M059J (cell line): ENCODE data around the gene RNF40. TPM values are rescaled to one million over a fixed set of nuclear protein-coding genes. Genes with fewer than 3 reads are reported as not detected.
"Not testable (repeated sequence)": the region's sequence is repeated elsewhere in the genome, so short reads cannot be mapped to it uniquely, and the experiment has no call there.

Source experiments
- DNase-seq: peaks from one replicate; pipeline ENCODE4 v3.0.0-alpha.2; 2012; ENCODE audit warnings: low read depth
- total RNA-seq: library from RNA; depleted of rRNA; stranded (reverse); fragments of >200 nt; shearing (Covaris generic); gene quantifications from 2 replicates; pipeline ENCODE4 v1.2.3, GENCODE V29; 2014; rRNA removed

RNF40 gene
- total RNA-seq, 1 experiment from 2014 or later = 104 TPM

DNA sequence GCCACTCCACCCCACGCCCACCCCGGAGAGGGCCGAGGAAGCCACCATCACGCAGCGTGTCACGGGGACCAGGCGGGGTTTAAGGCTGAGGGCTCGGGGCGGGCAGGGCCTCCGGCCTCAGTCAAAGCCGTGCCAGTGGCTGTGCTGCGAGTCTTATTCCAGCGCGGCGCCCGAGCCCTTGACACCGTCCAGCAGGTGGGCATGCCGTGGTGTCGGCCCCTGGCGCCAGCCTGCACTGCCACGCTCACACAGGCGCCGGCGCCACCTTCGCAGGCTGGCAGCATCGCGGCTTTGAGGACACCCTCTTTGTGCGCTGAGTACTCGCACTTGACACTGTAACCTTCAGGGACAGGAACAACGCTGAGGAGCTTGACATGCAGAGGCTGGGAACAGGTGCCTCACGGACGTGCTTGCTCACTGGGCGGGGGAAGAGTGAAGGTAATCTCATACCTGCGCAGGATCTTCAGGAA, 58.9 kb downstream of the RNF40 start:
- no peak for DNase-seq

GRCh38 chr16:30821441-30821840, 59.3 kb downstream of the RNF40 start:
- not testable (repeated sequence) for DNase-seq

GRCh38 chr16:30821891-30822290, 59.8 kb downstream of the RNF40 start:
- no peak for DNase-seq

Other genes with a start within 250 kb of the RNF40 start
- gene ZNF768, start 235.8 kb upstream of the RNF40 start, total RNA-seq = 30.8 and 49.9 TPM in 2 replicates
- gene ZNF747, start 227.5 kb upstream of the RNF40 start, total RNA-seq = 3.1 and 7.5 TPM in 2 replicates
- gene ZNF764, start 203.9 kb upstream of the RNF40 start, total RNA-seq = 3.8 and 9.4 TPM in 2 replicates
- 7.6 and 10.5 TPM in 2 replicates for gene ZNF688, start 190.6 kb upstream of the RNF40 start, total RNA-seq
- gene ZNF785, start 176.6 kb upstream of the RNF40 start, total RNA-seq = 4.0 and 6.3 TPM in 2 replicates
- gene ZNF689, start 151.9 kb upstream of the RNF40 start, total RNA-seq = 9.9 and 12.7 TPM in 2 replicates
- gene PRR14, start 111.4 kb upstream of the RNF40 start, total RNA-seq = 6.1 and 14.1 TPM in 2 replicates
- gene FBRS, start 103.9 kb upstream of the RNF40 start, total RNA-seq = 7.5 and 14.2 TPM in 2 replicates
- 6.9 and 11.7 TPM in 2 replicates for gene SRCAP, start 63.2 kb upstream of the RNF40 start, total RNA-seq
- gene PHKG2, start 13.9 kb upstream of the RNF40 start, total RNA-seq = 39.6 and 57.4 TPM in 2 replicates
- 4.8 and 5.2 TPM in 2 replicates for gene CFAP119, start 260 bp upstream of the RNF40 start, total RNA-seq
- gene ZNF629, start 24.9 kb downstream of the RNF40 start, total RNA-seq = 10.9 and 23.0 TPM in 2 replicates
- 33.6 and 34.7 TPM in 2 replicates for gene BCL7C, start 131.8 kb downstream of the RNF40 start, total RNA-seq
- gene CTF1, start 134.3 kb downstream of the RNF40 start, total RNA-seq = 0.42 TPM in 1 of 2 replicates, not detected in the other
- gene FBXL19, start 161.2 kb downstream of the RNF40 start, total RNA-seq = 10.5 and 16.8 TPM in 2 replicates
- gene ORAI3, start 186.7 kb downstream of the RNF40 start, total RNA-seq = 46.0 and 58.5 TPM in 2 replicates
- gene SETD1A, start 195.4 kb downstream of the RNF40 start, total RNA-seq = 1.4 and 3.9 TPM in 2 replicates
- 7.0 and 8.2 TPM in 2 replicates for gene HSD3B7, start 222.9 kb downstream of the RNF40 start, total RNA-seq
- gene STX1B, start 248.3 kb downstream of the RNF40 start, total RNA-seq = 0.20 and 0.37 TPM in 2 replicates